ENCODE measurements around the gene TMEM161A. TPM values are rescaled to one million over a fixed set of nuclear protein-coding genes. Genes with fewer than 3 reads are reported as not detected.

The TMEM161A gene
- total and polyA plus RNA-seq, 2 of the 13 experiments (the other 11 are each of a cell fraction or from before 2014, with no cell fraction given), result 25.9 to 31.4 TPM

DNA sequence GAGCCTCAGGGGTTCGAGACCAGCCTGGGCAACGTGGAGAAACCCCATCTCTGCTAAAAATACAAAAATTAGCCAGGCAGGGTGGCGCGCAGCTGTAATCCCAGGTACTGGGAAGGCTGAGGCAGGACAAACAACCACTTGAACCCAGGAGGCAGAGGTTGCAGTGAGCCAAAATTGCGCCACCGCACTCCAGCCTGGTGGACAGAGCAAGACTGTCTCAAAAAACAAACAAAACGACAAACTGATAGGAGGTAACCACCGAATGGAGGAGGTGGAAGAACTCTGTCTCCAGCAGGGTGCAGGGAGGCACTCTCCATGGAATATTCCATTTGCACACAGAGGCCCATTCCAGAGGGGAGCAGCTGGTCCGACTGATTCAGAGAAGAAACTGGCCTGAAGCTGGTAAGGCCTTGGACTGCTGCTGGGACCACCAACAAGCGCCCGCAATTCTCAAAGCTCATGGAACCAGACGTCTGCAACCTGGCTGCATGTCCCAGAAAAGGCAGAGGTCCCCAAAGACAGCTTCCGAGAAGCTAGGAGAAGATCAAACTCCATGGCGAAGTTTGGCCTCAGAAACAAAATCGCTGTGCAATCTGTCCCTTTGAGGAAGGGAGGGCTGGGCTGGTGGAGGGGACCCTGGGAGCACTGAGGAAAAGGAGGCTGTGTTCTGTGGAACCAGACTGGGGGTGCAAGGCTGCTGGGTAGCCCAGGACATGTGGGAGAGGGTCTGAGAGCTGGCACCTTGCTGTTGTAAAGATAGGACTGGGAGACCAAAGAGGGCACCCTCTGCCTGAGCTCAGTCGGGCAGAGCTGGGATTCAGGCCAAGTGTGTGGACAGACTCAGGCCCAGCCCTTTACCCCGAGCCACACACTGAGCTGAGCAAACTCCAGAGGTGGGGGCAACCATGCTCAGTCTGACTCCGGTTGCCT lies 39.3 kb downstream of the TMEM161A start (continued):
- TF ChIP-seq ZNF83 (CRISPR knock-in tag; IDR thresholded peaks at IDR 0.05; ENCODE audit: borderline replicate concordance) (no peak), ZNF230 (CRISPR knock-in tag; IDR thresholded peaks at IDR 0.05) (no peak), CAMTA2 (CRISPR knock-in tag; IDR thresholded peaks at IDR 0.05; ENCODE audit: borderline replicate concordance) (no peak), ZNF432 (CRISPR knock-in tag; IDR thresholded peaks at IDR 0.05; ENCODE audit: borderline replicate concordance) (no peak), ZNF790 (CRISPR knock-in tag; IDR thresholded peaks at IDR 0.05; ENCODE audit: borderline replicate concordance) (no peak), NCOA5 (CRISPR knock-in tag; IDR thresholded peaks at IDR 0.05) (no peak), RAD21 (CRISPR knock-in tag; IDR thresholded peaks at IDR 0.05) (no peak; the same call in 1 of the 2 replicates), MBNL3 (CRISPR knock-in tag; conservative IDR thresholded peaks at IDR 0.05) (no peak), SMARCC2 (IDR thresholded peaks at IDR 0.05) (no peak), ZFP36 (IDR thresholded peaks at IDR 0.05; ENCODE audit: borderline replicate concordance, low read depth, low read length, partially characterized antibody) (no peak), CC2D1A (CRISPR knock-in tag; IDR thresholded peaks at IDR 0.05) (no peak), GFI1 (CRISPR knock-in tag; IDR thresholded peaks at IDR 0.05; ENCODE audit: borderline replicate concordance) (peak; percentile 28; the same call in 1 of the 2 replicates), ZNF761 (CRISPR knock-in tag; conservative IDR thresholded peaks at IDR 0.05) (peak; percentile 80), ZNF510 (CRISPR knock-in tag; IDR thresholded peaks at IDR 0.05; ENCODE audit: low read depth) (peak; percentile 60; the same call in 1 of the 2 replicates), MTF1 (CRISPR knock-in tag; IDR thresholded peaks at IDR 0.05) (no peak), ZFP41 (CRISPR knock-in tag; IDR thresholded peaks at IDR 0.05; ENCODE audit: borderline replicate concordance) (no peak; the same call in 1 of the 2 replicates), ZC3H13 (CRISPR knock-in tag; IDR thresholded peaks at IDR 0.05) (no peak), ZNF451 (CRISPR knock-in tag; IDR thresholded peaks at IDR 0.05) (0 out of 2 replicates have a peak, but pooled peaks have one; percentile 21)
- TF ChIP-seq, protein P1, sequence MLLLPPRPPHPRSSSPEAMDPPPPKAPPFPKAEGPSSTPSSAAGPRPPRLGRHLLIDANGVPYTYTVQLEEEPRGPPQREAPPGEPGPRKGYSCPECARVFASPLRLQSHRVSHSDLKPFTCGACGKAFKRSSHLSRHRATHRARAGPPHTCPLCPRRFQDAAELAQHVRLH (CRISPR knock-in tag; IDR thresholded peaks at IDR 0.05; ENCODE audit: borderline replicate concordance, low read depth), result peak; percentile 80; the same call in 1 of the 2 replicates
- TF ChIP-seq, protein P2, sequence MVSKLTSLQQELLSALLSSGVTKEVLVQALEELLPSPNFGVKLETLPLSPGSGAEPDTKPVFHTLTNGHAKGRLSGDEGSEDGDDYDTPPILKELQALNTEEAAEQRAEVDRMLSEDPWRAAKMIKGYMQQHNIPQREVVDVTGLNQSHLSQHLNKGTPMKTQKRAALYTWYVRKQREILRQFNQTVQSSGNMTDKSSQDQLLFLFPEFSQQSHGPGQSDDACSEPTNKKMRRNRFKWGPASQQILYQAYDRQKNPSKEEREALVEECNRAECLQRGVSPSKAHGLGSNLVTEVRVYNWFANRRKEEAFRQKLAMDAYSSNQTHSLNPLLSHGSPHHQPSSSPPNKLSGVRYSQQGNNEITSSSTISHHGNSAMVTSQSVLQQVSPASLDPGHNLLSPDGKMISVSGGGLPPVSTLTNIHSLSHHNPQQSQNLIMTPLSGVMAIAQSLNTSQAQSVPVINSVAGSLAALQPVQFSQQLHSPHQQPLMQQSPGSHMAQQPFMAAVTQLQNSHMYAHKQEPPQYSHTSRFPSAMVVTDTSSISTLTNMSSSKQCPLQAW (CRISPR knock-in tag; IDR thresholded peaks at IDR 0.05), result peak; percentile 36
- TF ChIP-seq, protein P3, sequence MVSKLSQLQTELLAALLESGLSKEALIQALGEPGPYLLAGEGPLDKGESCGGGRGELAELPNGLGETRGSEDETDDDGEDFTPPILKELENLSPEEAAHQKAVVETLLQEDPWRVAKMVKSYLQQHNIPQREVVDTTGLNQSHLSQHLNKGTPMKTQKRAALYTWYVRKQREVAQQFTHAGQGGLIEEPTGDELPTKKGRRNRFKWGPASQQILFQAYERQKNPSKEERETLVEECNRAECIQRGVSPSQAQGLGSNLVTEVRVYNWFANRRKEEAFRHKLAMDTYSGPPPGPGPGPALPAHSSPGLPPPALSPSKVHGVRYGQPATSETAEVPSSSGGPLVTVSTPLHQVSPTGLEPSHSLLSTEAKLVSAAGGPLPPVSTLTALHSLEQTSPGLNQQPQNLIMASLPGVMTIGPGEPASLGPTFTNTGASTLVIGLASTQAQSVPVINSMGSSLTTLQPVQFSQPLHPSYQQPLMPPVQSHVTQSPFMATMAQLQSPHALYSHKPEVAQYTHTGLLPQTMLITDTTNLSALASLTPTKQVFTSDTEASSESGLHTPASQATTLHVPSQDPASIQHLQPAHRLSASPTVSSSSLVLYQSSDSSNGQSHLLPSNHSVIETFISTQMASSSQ (IDR thresholded peaks at IDR 0.05; ENCODE audit: low read depth), result 0 out of 2 replicates have a peak, but pooled peaks have one; percentile 27
- TF ChIP-seq, protein P3 (CRISPR knock-in tag; IDR thresholded peaks at IDR 0.05; ENCODE audit: borderline replicate concordance), result peak; percentile 45; the same call in 1 of the 2 replicates
